Ammon's horn (tissue), 1 donor: ENCODE data around the gene ST8SIA6.

Source experiments
- DNase-seq: peaks from one replicate; pipeline ENCODE4 v3.0.0-alpha.2; 2016; ENCODE audit warnings: low spot score

ST8SIA6 gene

GRCh38 chr10:17385066-17385465 is 69.3 kb downstream of the ST8SIA6 start:
- DNase-seq, result no peak

DNA sequence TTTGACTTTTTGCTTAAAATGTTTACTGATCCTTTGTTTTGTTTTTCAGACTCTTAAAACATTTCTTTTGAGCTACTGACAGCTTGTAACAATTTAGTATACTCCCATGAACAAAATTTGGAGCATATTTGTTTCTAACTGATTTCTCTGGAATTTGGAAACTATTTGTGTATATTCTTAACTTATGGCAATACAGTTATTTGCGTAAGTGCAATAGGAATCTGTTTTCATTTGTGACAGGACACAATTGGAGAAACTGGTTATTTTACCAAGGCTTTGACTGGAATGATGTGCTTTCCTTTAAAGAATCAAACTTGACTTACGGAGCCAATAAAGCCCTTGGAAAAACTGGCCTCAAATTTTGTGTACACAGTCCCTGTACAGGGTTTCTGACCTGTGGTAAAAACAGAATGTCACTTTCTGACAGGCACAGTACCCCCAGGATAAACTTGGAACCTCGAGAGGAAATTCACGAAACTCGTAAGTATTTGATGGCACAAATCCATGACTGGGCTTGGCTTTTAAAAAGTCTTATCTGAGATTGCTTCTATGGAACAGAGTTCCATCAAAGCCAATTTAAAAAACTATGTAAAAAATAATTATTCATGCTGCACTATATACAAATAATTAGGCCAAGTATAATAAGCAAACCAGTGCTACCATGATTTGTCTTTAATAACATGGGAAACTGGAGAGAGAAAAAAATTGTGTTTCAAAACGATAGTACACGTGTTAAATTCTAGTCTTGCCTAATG is 70.4 kb downstream of the ST8SIA6 start:
- no peak for DNase-seq

DNA sequence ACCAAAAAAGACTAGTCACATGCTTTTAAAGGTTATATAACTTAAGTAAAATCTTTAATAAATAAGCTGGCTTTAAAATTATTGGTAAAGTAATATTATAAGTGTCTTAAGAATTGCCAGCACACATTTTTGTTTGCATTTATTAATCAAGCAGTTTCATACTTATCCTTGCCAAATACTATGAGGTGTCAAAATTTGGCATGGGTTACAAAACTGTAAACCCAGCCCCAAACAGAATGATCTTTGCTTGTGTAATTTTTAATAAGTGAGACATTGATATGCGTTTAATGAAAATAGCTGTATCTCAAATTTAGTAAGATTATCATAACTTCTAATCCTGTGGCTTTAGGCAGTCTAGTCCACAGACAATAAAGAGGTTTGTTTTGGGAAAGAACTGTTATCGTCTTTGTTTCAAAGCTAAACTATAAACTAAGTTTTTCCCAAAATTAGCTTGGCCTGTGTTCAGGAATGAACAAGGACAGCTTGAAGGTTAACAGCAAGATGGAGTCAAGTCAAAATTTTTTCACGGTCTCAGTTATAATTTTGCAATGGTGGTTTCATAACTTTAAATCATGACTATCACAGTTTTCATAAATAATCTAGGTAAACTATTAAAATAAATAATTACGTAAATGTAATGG is 72.8 kb downstream of the ST8SIA6 start:
- DNase-seq, result no peak

DNA sequence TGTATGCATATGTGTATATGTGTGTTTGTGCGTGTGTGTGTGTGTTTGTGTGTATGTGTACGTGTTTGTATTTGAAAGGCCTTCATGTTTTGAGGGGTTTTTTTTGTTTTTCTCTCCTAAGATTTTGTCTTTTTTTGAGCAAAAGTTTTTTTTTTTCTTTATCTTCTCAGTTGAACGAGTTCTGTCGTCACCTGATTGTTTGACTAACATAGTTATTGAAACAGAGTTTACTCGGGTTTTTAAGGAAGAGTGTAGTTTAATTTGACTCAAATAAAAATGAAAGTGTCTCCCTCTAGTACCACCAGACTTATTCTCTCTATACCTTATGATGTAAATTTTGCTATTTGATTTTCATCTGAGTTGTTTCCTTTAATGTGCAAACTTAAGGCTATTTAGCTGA is 73.5 kb downstream of the ST8SIA6 start:
- no peak for DNase-seq

DNA sequence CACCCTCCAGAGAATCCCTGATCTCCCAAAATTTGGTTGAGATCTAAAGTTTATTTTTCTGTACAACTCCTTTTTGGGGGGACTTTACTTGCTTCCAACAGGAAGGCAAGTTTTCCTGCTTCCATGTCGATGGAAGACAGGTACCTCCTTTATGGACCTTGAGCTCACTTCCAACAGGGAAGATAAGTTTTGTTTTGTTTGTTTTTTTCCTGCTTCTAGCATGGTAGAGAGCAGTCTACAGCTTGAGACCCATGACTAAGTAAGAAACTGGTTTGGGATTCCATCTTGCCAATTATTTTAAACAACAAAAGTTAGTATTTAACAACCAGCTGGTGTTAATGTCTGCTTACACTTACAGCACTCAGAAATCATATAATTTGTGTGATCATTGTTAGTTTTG is 74.4 kb downstream of the ST8SIA6 start:
- DNase-seq, result no peak

GRCh38 chr10:17379151-17379690 is 75.2 kb downstream of the ST8SIA6 start:
- DNase-seq, result no peak

DNA sequence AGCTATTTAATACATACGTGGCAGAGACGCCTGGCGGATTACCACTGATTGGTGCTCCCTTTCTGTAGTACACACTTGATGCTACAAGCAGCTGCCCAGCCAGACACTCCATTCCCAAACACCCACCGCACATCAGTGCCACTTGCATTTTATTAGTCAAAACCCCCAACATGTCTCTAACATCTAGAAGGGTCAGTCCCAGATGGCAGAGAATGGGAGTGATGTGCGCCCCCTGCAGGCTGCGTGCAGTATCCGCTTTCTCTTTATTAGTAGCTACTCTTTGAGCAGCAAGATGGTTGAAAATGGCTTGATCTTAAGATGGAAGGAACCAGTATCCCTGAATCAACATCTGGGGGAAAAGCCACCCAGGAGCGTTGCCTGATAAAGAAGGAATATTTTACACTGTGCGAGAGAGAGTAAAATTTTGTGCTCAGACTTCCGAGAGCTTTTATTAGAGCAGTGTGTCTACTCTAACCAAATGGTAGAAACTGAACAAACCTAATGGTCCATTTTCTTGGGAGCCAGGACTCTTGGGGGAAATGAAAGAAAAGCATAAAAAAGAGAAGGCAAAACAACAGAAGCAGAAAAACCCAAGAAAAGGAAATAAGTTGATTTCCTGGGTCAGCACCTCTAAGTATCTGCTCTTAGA is 78.3 kb downstream of the ST8SIA6 start:
- no peak for DNase-seq

- DNase-seq, result no peak
Observed at GRCh38 chr10:17368708-17369272, 85.6 kb downstream of the ST8SIA6 start.

- DNase-seq, result no peak
Observed at GRCh38 chr10:17366705-17367104, 87.7 kb downstream of the ST8SIA6 start.

DNA sequence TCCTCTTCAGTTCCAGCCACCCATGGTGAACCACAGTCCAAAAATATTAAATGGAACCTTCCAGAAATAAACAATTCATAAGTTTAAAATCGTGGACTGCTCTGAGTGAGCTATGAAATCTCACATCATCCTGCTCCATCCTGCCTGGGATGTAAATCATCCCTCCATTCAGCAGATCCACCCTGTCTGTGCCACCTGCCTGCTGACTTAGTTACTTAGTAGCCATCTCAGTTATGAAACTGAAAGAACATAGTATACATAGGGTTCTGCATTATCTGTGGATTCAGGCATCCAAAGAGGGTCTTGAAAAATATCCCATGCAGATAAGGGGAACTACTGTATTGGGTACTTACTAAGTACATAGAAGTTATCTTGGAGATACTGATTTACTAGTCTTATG is 89.0 kb downstream of the ST8SIA6 start:
- DNase-seq, result no peak

GRCh38 chr10:17358461-17358860 is 95.9 kb downstream of the ST8SIA6 start:
- no peak for DNase-seq

GRCh38 chr10:17357781-17358180 is 96.6 kb downstream of the ST8SIA6 start:
- no peak for DNase-seq

DNA sequence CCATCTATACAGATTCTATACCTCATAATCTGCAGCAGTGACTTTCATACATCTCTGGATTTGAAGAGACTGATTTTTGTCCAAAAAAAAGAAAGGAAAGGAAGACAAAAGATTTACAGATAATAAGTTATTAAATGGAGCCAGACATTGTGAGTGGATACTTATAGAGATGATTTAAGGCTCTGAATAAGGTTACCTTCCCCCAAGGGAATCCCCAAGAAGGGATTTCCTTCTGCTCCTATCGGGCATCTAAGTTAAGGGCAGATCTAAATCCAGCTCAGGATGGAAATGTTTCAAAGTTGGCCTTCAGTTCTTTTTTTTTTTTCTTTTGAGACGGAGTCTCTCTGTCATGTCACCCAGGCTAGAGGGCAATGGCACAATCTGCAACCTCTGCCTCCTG is 97.6 kb downstream of the ST8SIA6 start:
- no peak for DNase-seq

- no peak for DNase-seq
Observed at GRCh38 chr10:17354781-17355180, 99.6 kb downstream of the ST8SIA6 start.

DNA sequence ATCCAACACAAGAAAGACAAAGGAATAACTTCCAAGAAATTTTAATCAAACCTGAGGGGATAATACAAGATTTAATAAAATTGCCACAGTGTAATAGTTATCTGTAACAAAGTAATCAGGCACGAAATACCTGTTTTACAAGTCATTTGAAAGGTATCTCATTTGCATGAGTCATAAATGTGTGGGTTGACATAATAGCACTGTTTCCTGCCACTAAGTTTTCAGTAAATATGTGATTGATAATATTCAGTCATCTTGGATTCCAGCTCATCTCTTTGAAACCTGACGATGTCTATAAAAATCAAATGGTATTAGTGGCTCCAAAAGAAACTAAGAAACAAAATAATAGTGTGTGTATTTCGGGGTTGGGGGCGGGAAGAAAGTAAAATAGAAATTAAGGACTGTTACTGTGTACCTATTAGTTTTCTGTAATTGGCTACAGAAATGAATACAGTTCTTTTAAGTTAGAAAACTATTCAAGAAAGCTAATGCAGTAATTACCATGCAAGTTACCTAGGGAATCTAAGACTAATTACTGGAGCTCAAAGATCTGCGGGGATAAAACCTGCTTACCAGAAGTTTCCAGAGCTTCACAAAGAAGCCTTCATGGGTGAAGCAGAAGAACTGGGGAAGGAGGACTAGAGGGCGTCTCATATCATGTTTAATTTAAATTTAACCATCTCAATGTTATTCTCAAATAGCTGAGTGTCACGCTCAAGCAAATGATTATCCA is 100.7 kb downstream of the ST8SIA6 start:
- no peak for DNase-seq

- DNase-seq, result no peak
Observed at GRCh38 chr10:17352583-17352982, 101.8 kb downstream of the ST8SIA6 start.

- no peak for DNase-seq
Observed at GRCh38 chr10:17351506-17351905, 102.9 kb downstream of the ST8SIA6 start.

DNA sequence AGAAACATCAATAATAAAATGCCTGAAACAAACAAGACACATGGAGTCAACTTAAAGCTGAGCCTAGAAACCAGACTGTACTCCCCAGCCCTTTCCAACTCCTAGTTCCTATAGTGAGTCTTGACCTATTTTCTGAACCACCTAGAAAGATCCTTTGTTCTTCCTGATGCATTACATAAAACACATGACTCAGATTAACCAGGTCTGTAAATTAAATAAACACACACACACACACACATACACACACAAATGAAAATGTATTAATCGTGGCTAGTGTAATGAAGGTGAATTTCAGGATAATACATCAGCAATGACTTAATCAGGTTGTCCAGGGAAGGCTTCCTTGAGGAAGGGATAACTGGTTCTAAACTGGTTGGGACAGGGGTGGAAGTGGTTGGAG is 104.7 kb downstream of the ST8SIA6 start:
- no peak for DNase-seq

GRCh38 chr10:17348501-17349349 is 105.7 kb downstream of the ST8SIA6 start:
- no peak for DNase-seq

DNA sequence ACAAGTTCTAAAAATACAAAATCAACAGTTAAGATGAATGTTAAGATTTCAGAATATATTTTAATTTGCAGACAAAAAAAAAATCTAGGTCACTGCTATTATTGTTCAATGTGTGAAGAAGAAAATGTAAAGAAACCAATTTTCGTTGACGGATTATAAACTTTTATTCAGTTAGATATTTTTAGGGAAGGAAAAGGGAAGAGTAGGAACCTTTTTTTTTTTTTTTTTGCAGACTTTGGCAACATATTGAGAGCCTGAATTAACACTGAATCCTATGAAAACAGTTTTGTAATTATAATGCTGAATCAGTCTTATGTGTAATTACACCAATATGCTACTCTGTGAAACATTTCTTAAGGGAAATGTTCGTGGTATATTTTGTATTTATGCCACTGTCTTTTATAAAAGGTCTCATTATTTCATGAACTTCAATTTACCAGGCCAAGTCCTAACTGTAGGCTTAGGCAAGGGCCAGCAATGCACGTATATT is 106.3 kb downstream of the ST8SIA6 start:
- DNase-seq, result no peak

- DNase-seq, result no peak
Observed at GRCh38 chr10:17344206-17344605, 110.2 kb downstream of the ST8SIA6 start.
